K562 (cell line): Measurements from ENCODE around the gene CAMK2A. TPM values are rescaled to one million over a fixed set of nuclear protein-coding genes. Genes with fewer than 3 reads are reported as not detected.

ENCODE experiments used
- FOXK2 ChIP-seq, 2 experiments: fragments of 450-650 bp; IDR thresholded peaks in 1 of 2; conservative IDR thresholded peaks in 1 of 2; 2 replicates each; pipeline ENCODE4 v1.6.1; 2016; ENCODE audit warnings: low read depth in 2 of 2, mild to moderate bottlenecking in 1 of 2
- MTA3 ChIP-seq: fragments of 450-650 bp; formaldehyde crosslinking; IDR thresholded peaks from 2 replicates; pipeline ENCODE4 v1.6.1; 2017; ENCODE audit warnings: mild to moderate bottlenecking, borderline replicate concordance
- PKNOX1 ChIP-seq: fragments of 450-650 bp; IDR thresholded peaks from 2 replicates; pipeline ENCODE4 v1.6.1; 2016
- polyA plus RNA-seq, 8 experiments: library from polyadenylated mRNA; depleted of rRNA in 4 of 8; stranded (reverse) in 5 of 8; unstranded in 3 of 8; fragments of >200 nt; fragmentation: Nextera tagmentation in 2 of 8; fragmentation: Illumina TruSeq in 1 of 8; extraction: Ambion mirVana in 2 of 8; extraction: Trizol in 1 of 8; gene quantifications; 2 replicates each; pipeline versions ENCODE4 v1.2.1 to v1.2.3, GENCODE V29; 2011 to 2014; ENCODE audit warnings: inconsistent platforms in 1 of 8, missing spikeins in 1 of 8
- total RNA-seq, 7 experiments: library from RNA; depleted of rRNA in 6 of 7; stranded (reverse); fragments of >200 nt in 6 of 7; fragmentation: Illumina TruSeq in 2 of 7; extraction: Trizol in 2 of 7; gene quantifications; 2 replicates each; pipeline versions ENCODE4 v1.2.1 to v1.2.3, GENCODE V29; 2011 to 2021; ENCODE audit warnings: low replicate concordance in 1 of 7
- TF ChIP-seq, protein P1 (sequence below): fragments of 450-650 bp; IDR thresholded peaks from 2 replicates; pipeline ENCODE4 v1.6.1; 2017; ENCODE audit warnings: mild to moderate bottlenecking, moderate library complexity
- TF ChIP-seq, protein P2 (sequence below), 2 experiments: fragments of 450-650 bp; IDR thresholded peaks; 2 replicates each; pipeline ENCODE4 v1.6.1; 2018; ENCODE audit warnings: mild to moderate bottlenecking in 2 of 2, low read depth in 1 of 2; ENCODE audit not compliant: partially characterized antibody in 2 of 2

Gene CAMK2A
- total and polyA plus RNA-seq, 9 of the 15 experiments (the other 6 are each of a cell fraction or from before 2014, with no cell fraction given) = 0.01 to 0.18 (median 0.04) TPM; not detected in 6

DNA sequence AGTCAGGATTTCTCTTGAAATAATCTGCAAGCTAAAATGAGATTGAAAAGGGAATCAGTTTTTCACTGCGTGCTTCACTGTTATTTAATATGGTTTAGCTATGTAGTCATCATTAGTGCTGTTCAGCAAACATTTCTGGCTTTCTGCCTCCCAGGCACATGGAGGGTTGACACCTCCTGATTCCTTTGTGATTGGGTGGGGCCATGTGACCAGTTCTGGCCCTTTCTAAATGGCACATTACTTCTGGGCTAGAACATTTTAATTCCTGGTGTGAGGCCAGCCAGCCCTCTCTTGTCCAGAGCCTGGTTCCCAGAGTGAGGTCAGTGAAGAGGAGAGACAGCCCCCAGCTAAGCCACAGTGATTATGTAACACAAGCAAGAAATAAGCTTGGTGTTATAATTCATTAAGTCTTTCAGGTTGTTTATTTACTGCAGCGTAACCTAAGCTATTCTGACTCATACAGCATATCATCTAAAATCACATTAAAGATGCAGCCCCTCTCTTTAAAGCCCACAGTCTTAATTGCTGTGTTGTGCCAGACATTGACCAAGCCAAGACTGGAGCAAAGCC lies 30.6 kb upstream of the CAMK2A start (continued):
- TF ChIP-seq, protein P1, sequence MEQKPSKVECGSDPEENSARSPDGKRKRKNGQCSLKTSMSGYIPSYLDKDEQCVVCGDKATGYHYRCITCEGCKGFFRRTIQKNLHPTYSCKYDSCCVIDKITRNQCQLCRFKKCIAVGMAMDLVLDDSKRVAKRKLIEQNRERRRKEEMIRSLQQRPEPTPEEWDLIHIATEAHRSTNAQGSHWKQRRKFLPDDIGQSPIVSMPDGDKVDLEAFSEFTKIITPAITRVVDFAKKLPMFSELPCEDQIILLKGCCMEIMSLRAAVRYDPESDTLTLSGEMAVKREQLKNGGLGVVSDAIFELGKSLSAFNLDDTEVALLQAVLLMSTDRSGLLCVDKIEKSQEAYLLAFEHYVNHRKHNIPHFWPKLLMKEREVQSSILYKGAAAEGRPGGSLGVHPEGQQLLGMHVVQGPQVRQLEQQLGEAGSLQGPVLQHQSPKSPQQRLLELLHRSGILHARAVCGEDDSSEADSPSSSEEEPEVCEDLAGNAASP = no peak
- no peak for TF ChIP-seq FOXK2 (conservative IDR thresholded peaks at IDR 0.05 in 1 of 2, IDR thresholded peaks at IDR 0.05 in 1 of 2; ENCODE audit: low read depth in 2 of 2)
- no peak for TF ChIP-seq MTA3
- TF ChIP-seq, protein P2, sequence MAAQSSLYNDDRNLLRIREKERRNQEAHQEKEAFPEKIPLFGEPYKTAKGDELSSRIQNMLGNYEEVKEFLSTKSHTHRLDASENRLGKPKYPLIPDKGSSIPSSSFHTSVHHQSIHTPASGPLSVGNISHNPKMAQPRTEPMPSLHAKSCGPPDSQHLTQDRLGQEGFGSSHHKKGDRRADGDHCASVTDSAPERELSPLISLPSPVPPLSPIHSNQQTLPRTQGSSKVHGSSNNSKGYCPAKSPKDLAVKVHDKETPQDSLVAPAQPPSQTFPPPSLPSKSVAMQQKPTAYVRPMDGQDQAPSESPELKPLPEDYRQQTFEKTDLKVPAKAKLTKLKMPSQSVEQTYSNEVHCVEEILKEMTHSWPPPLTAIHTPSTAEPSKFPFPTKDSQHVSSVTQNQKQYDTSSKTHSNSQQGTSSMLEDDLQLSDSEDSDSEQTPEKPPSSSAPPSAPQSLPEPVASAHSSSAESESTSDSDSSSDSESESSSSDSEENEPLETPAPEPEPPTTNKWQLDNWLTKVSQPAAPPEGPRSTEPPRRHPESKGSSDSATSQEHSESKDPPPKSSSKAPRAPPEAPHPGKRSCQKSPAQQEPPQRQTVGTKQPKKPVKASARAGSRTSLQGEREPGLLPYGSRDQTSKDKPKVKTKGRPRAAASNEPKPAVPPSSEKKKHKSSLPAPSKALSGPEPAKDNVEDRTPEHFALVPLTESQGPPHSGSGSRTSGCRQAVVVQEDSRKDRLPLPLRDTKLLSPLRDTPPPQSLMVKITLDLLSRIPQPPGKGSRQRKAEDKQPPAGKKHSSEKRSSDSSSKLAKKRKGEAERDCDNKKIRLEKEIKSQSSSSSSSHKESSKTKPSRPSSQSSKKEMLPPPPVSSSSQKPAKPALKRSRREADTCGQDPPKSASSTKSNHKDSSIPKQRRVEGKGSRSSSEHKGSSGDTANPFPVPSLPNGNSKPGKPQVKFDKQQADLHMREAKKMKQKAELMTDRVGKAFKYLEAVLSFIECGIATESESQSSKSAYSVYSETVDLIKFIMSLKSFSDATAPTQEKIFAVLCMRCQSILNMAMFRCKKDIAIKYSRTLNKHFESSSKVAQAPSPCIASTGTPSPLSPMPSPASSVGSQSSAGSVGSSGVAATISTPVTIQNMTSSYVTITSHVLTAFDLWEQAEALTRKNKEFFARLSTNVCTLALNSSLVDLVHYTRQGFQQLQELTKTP (IDR thresholded peaks at IDR 0.05; ENCODE audit: low read depth in 1 of 2, partially characterized antibody in 2 of 2) = no peak
- TF ChIP-seq PKNOX1 = no peak
